A549 (cell line): ENCODE measurements around the gene MAMDC4. TPM values are rescaled to one million over a fixed set of nuclear protein-coding genes. Genes with fewer than 3 reads are reported as not detected.

ENCODE experiments used
- ATAC-seq, 2 experiments: fragments of 200-7000 bp in 1 of 2; fragments of >200 bp in 1 of 2; cut with Nextera tagmentation in 1 of 2; cut with Tn5 transposase in 1 of 2; 3 replicates each; pipeline versions ENCODE4 v1.8.0 to v1.9.1; 2018 to 2020; ENCODE audit warnings: mild to moderate bottlenecking in 1 of 2, moderate library complexity in 1 of 2
- CTCF ChIA-PET: fragments of 300-600 bp; sonication (Branson Sonifier 250); formaldehyde crosslinking; extraction: SDS; loops from one replicate; lab custom pipeline; 2021; ENCODE audit warnings: antibody characterized with exemption, inconsistent platforms; lab: Yijun Ruan, JAX
- POLR2A ChIA-PET: fragments of 350-600 bp; formaldehyde crosslinking; extraction: SDS; loops from one replicate; lab custom pipeline; 2021; ENCODE audit warnings: antibody characterized with exemption, inconsistent platforms; lab: Yijun Ruan, JAX
- DNase-seq, 2 experiments: peaks; one replicate each; pipeline versions ENCODE4 v3.0.0 to v3.0.0-alpha.2; 2011 to 2016; ENCODE audit warnings: low read depth in 1 of 2, low spot score in 1 of 2
- FAIRE-seq: peaks from 2 replicates; lab custom pipeline; 2011; peaks lifted over from hg19 to GRCh38; lab: Jason Lieb, UNC
- H3K27ac ChIP-seq, 2 experiments: fragments of >200 bp; sonication (Bioruptor Twin); formaldehyde crosslinking; 3 replicates each; pipeline ENCODE4 v1.5.1; 2016 to 2017
- H3K4me1 ChIP-seq: fragments of >200 bp; sonication (Bioruptor Twin); formaldehyde crosslinking; 3 replicates; pipeline ENCODE4 v1.6.1; 2016
- H3K4me2 ChIP-seq: fragments of >200 bp; sonication (Bioruptor Twin); formaldehyde crosslinking; 3 replicates; pipeline ENCODE4 v1.6.1; 2016
- H3K4me3 ChIP-seq: fragments of >200 bp; sonication (Bioruptor Twin); formaldehyde crosslinking; 3 replicates; pipeline ENCODE4 v1.5.1; 2016
- H3K9me3 ChIP-seq: fragments of >200 bp; sonication (Bioruptor Twin); formaldehyde crosslinking; 3 replicates; pipeline ENCODE4 v1.6.1; 2016
- BHLHE40 ChIP-seq: IDR thresholded peaks from 2 replicates; pipeline ENCODE4 v1.6.1; 2012; ENCODE audit warnings: low read depth, low read length, inconsistent platforms
- CBX2 ChIP-seq: fragments of 200-600 bp; sonication (generic); IDR thresholded peaks from 2 replicates; pipeline ENCODE4 v1.6.1; 2016; ENCODE audit warnings: low read depth, mild to moderate bottlenecking, borderline replicate concordance
- CHD2 ChIP-seq: fragments of 150-350 bp; IDR thresholded peaks from 2 replicates; pipeline ENCODE4 v1.6.1; 2014; ENCODE audit warnings: low read length; ENCODE audit not compliant: partially characterized antibody
- EHF ChIP-seq: fragments of 250-450 bp; sonication (Bioruptor Pico); IDR thresholded peaks from 2 replicates; pipeline ENCODE4 v1.5.0; 2020; ENCODE audit warnings: mild to moderate bottlenecking
- EHMT2 ChIP-seq: fragments of 200-600 bp; sonication (generic); IDR thresholded peaks from 2 replicates; pipeline ENCODE4 v1.6.1; 2016; ENCODE audit warnings: antibody characterized with exemption, low read depth, mild to moderate bottlenecking, moderate library complexity
- FOSB ChIP-seq: fragments of 250-450 bp; sonication (Bioruptor Pico); IDR thresholded peaks from 2 replicates; pipeline ENCODE4 v1.5.0; 2020; ENCODE audit warnings: mild to moderate bottlenecking, moderate library complexity
- GATA3 ChIP-seq: IDR thresholded peaks from 2 replicates; pipeline ENCODE4 v1.6.1; 2012; ENCODE audit warnings: borderline replicate concordance
- NPAS2 ChIP-seq: fragments of 250-450 bp; sonication (Bioruptor Pico); IDR thresholded peaks from 2 replicates; pipeline ENCODE4 v1.8.0; 2022; ENCODE audit warnings: mild to moderate bottlenecking, moderate library complexity, borderline replicate concordance
- NR3C1 ChIP-seq: fragments of >200 bp; sonication (Bioruptor Twin); formaldehyde crosslinking; IDR thresholded peaks from 3 replicates; pipeline ENCODE4 v1.6.1; 2017
- POLR2A ChIP-seq: IDR thresholded peaks from 2 replicates; pipeline ENCODE4 v1.6.1; 2012; ENCODE audit warnings: mild to moderate bottlenecking, low read length
- RCOR1 ChIP-seq: fragments of 150-350 bp; IDR thresholded peaks from 2 replicates; pipeline ENCODE4 v1.6.1; 2014; ENCODE audit warnings: antibody characterized with exemption, low read length, low read depth
- RNF2 ChIP-seq: fragments of 200-600 bp; sonication (generic); IDR thresholded peaks from 2 replicates; pipeline ENCODE4 v1.6.1; 2016; ENCODE audit warnings: low read depth, mild to moderate bottlenecking, antibody characterized with exemption, moderate library complexity, borderline replicate concordance
- SMC3 ChIP-seq: fragments of >200 bp; sonication (Bioruptor Twin); formaldehyde crosslinking; IDR thresholded peaks from 3 replicates; pipeline ENCODE4 v1.6.1; 2018; ENCODE audit warnings: inconsistent platforms
- SREBF2 ChIP-seq: fragments of 450-650 bp; IDR thresholded peaks from 2 replicates; pipeline ENCODE4 v1.6.1; 2014; ENCODE audit warnings: mild to moderate bottlenecking, moderate library complexity
- ZC3H11A ChIP-seq: fragments of 450-650 bp; IDR thresholded peaks from 2 replicates; pipeline ENCODE4 v1.6.1; 2014; ENCODE audit warnings: antibody characterized with exemption, mild to moderate bottlenecking
- ZNF302 ChIP-seq: fragments of 250-450 bp; sonication (Bioruptor Pico); IDR thresholded peaks from 2 replicates; pipeline ENCODE4 v1.9.0; 2021; ENCODE audit warnings: inconsistent platforms, mild to moderate bottlenecking, moderate library complexity
- ZSCAN20 ChIP-seq: fragments of 250-450 bp; sonication (Bioruptor Pico); IDR thresholded peaks from 2 replicates; pipeline ENCODE4 v1.8.0; 2022; ENCODE audit warnings: mild to moderate bottlenecking, moderate library complexity
- WGBS: methylation state at CpG from one replicate; pipeline ENCODE4 v1.1.6; 2017; ENCODE audit errors: missing lambda C conversion rate; 5-methylcytosine and 5-hydroxymethylcytosine counted together
- polyA plus RNA-seq, 4 experiments: library from polyadenylated mRNA; depleted of rRNA in 3 of 4; stranded (reverse); fragments of >200 nt; fragmentation: RNase III in 1 of 4; extraction: RNeasy Plus Mini Kit Qiagen cat#74134 plus additional on column Dnase treatment in 1 of 4; gene quantifications; 2 replicates in 3 of 4; 3 replicates in 1 of 4; pipeline ENCODE4 v1.2.3, GENCODE V29; 2011 to 2017
- TF ChIP-seq, protein P1 (sequence below): fragments of >200 bp; sonication (Bioruptor Twin); formaldehyde crosslinking; IDR thresholded peaks from 2 replicates; pipeline ENCODE4 v1.6.1; 2016
- TF ChIP-seq, protein P2 (sequence below): fragments of 250-450 bp; sonication (Bioruptor Pico); IDR thresholded peaks from 2 replicates; pipeline ENCODE4 v1.5.0; 2020; ENCODE audit warnings: low read depth, mild to moderate bottlenecking, moderate library complexity
- TF ChIP-seq, protein P3 (sequence below): IDR thresholded peaks from 2 replicates; pipeline ENCODE4 v1.6.1; 2012
- TF ChIP-seq, protein P4 (sequence below): fragments of 250-450 bp; sonication (Bioruptor Pico); IDR thresholded peaks from 2 replicates; pipeline ENCODE4 v1.5.0; 2021; ENCODE audit warnings: mild to moderate bottlenecking, moderate library complexity, borderline replicate concordance

Gene MAMDC4
- polyA plus RNA-seq, 2 of the 4 experiments (the other 2 are of a cell fraction): 1.3 to 7.3 TPM

DNA sequence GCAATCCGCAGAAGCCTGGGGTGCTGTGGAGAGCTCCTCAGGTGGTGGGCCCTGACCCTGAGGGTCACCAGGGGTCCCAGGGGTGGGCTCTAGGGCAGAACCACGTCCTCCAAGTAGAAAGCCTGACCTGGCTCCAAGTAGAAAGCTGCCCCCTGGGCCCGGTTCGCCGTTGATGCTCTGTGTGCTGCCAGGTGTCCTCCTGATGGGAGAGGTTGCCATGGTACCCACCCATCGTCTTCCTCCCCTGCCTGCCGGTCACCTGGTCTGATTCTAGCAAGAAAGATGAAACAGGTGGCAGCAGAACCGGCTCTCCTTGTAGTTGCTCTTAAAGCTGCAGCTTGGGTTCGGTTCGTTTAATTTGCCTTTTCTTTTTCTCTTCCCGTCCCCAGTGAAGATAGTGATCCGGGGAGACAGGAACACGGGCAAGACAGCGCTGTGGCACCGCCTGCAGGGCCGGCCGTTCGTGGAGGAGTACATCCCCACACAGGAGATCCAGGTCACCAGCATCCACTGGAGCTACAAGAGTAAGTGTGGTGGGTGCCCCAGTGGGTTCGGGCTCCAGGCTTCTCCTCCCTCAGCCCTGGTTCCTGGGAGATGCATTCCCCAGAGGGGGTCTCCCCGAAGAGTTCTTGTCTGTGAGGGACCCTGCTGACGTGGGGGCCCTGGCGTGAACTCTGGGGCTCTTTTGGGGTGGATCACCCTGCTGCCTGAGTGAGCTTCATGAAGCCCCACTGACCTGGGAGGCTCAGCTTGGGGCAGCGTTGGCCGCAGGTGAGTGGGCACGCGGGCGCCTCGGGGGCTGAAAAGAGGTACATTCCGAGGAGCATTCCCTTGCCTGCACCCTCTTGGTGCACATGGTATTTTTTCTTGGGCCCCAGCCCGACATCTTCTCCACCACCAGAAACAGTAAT lies 28.8 kb upstream of the MAMDC4 start:
- ATAC-seq: no peak
- WGBS: 87% methylated on average over 28 of the region's 30 CpGs

DNA sequence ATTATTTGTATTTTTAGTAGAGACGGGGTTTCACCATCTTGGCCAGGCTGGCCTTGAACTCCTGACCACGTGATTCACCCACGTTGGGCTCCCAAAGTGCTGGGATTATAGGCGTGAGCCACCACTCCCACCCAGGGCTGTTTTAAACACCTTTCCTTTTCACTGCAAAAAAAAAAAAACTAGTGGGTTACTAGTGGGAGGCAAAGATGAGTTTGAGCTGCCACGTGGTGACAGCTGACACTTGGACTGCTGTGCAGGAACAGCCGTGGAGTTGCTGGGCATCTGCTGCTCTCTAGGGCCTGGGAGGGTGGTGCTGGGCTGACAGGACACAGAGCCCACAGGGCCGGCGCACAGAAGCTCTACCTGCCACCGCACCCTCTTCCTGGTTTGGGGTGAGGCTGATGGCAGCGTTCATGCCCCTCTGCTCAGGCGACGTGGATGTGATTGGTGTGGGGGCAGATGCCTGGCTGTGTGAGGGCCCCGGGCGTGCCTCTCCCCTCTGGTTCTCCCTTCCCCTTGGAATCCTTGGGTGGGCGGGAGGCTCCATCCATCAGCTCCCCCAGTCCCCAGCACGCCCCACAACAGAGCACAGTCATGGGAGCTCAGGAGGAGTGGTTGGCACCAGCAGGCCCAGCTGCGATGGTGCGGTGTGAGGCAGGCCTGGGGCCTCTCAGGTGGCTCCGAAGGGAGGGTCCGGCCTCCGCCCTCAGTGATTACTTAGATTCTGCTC lies 27.5 kb upstream of the MAMDC4 start:
- 90% methylated on average over 18 of the region's 21 CpGs for WGBS
- H3K4me2 ChIP-seq: no peak overlapping the region
- no peak overlapping the region for H3K27ac ChIP-seq
- POLR2A ChIA-PET: no interaction called here
- DNase-seq: no peak
- no peak for TF ChIP-seq BHLHE40
- TF ChIP-seq, protein P1, sequence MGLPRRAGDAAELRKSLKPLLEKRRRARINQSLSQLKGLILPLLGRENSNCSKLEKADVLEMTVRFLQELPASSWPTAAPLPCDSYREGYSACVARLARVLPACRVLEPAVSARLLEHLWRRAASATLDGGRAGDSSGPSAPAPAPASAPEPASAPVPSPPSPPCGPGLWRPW: no peak
- TF ChIP-seq GATA3: no peak
- TF ChIP-seq EHMT2: no peak
- no peak for TF ChIP-seq POLR2A
- TF ChIP-seq, protein P2, sequence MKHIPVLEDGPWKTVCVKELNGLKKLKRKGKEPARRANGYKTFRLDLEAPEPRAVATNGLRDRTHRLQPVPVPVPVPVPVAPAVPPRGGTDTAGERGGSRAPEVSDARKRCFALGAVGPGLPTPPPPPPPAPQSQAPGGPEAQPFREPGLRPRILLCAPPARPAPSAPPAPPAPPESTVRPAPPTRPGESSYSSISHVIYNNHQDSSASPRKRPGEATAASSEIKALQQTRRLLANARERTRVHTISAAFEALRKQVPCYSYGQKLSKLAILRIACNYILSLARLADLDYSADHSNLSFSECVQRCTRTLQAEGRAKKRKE (CRISPR knock-in tag): no peak
- TF ChIP-seq, protein P3, sequence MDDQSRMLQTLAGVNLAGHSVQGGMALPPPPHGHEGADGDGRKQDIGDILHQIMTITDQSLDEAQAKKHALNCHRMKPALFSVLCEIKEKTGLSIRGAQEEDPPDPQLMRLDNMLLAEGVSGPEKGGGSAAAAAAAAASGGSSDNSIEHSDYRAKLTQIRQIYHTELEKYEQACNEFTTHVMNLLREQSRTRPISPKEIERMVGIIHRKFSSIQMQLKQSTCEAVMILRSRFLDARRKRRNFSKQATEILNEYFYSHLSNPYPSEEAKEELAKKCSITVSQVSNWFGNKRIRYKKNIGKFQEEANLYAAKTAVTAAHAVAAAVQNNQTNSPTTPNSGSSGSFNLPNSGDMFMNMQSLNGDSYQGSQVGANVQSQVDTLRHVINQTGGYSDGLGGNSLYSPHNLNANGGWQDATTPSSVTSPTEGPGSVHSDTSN: no peak
- TF ChIP-seq RCOR1: no peak
- TF ChIP-seq ZC3H11A: no peak
- TF ChIP-seq NR3C1: no peak
- no peak for TF ChIP-seq SREBF2
- TF ChIP-seq, protein P4, sequence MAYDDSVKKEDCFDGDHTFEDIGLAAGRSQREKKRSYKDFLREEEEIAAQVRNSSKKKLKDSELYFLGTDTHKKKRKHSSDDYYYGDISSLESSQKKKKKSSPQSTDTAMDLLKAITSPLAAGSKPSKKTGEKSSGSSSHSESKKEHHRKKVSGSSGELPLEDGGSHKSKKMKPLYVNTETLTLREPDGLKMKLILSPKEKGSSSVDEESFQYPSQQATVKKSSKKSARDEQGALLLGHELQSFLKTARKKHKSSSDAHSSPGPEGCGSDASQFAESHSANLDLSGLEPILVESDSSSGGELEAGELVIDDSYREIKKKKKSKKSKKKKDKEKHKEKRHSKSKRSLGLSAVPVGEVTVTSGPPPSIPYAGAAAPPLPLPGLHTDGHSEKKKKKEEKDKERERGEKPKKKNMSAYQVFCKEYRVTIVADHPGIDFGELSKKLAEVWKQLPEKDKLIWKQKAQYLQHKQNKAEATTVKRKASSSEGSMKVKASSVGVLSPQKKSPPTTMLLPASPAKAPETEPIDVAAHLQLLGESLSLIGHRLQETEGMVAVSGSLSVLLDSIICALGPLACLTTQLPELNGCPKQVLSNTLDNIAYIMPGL: no peak
- TF ChIP-seq ZSCAN20 (CRISPR knock-in tag): no peak
- TF ChIP-seq NPAS2: no peak
- no peak for TF ChIP-seq SMC3
- no peak for TF ChIP-seq CBX2
- no peak for TF ChIP-seq RNF2
- TF ChIP-seq ZNF302 (CRISPR knock-in tag): no peak
- TF ChIP-seq FOSB (CRISPR knock-in tag): no peak
- FAIRE-seq: no peak
- ATAC-seq: 0 out of 6 replicates have a peak, but pooled peaks of 1 of the 2 experiments have one; percentile 7
- no peak overlapping the region for H3K4me3 ChIP-seq
- no peaks in the 10 kb centered on the region for H3K9me3 ChIP-seq
- CTCF ChIA-PET: interaction anchor here (0.7 to 3.0 kb wide), 7 partner anchors 9 to 212 kb away, joined by 3 to 11 read pairs (median 4); partner anchors contain the start of gene AJM1
- H3K4me1 ChIP-seq: no peaks in the 10 kb centered on the region

More for the DNA sequence above, 28.8 kb upstream of the MAMDC4 start:
- no peaks in the 10 kb centered on the region for H3K9me3 ChIP-seq
- no peak overlapping the region for H3K4me3 ChIP-seq
- H3K4me1 ChIP-seq: no peaks in the 10 kb centered on the region
- H3K27ac ChIP-seq: no peak overlapping the region
- ChIA-PET CTCF (interaction anchor here (0.8 to 6.5 kb wide), 8 partner anchors 8 to 206 kb away, joined by 3 to 44 read pairs (median 4); partner anchors contain the start of gene AJM1), POLR2A (no interaction called here)
- DNase-seq: no peak
- no peak for FAIRE-seq
- H3K4me2 ChIP-seq: no peak overlapping the region
- TF ChIP-seq GATA3 (no peak), CHD2 (no peak), EHF (no peak)
